ENCODE measurements around the gene MCEMP1.

The MCEMP1 gene

DNA sequence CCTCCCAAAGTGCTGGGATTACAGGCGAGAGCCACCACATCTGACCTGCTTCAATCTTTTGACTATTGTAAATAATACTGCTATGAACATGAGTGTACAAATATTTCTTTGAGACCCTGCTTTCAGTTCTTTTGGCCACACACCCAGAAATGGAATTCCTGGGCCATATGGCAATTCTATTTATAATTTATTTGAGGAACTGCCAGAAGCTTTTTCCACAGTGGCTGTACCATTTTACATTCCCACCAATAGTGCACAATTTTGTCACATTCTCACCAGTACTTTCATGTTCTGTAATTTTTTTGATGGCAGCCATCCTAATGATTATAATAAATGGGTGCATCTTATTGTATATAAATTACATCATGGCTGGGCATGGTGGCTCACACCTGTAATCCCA, 38.8 kb downstream of the MCEMP1 start:
- Histone ChIP-seq H3K4me3 (ENCODE audit: low read depth, low read length) (no peak overlapping the region), H3K27ac (no peak overlapping the region), H3K36me3 (replicated peaks) (no peaks in the 10 kb centered on the region), H3K27me3 (replicated peaks) (no peaks in the 10 kb centered on the region)
- TF ChIP-seq, protein P1, sequence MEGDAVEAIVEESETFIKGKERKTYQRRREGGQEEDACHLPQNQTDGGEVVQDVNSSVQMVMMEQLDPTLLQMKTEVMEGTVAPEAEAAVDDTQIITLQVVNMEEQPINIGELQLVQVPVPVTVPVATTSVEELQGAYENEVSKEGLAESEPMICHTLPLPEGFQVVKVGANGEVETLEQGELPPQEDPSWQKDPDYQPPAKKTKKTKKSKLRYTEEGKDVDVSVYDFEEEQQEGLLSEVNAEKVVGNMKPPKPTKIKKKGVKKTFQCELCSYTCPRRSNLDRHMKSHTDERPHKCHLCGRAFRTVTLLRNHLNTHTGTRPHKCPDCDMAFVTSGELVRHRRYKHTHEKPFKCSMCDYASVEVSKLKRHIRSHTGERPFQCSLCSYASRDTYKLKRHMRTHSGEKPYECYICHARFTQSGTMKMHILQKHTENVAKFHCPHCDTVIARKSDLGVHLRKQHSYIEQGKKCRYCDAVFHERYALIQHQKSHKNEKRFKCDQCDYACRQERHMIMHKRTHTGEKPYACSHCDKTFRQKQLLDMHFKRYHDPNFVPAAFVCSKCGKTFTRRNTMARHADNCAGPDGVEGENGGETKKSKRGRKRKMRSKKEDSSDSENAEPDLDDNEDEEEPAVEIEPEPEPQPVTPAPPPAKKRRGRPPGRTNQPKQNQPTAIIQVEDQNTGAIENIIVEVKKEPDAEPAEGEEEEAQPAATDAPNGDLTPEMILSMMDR (IDR thresholded peaks at IDR 0.05; ENCODE audit: low read depth, low read length, missing control alignments): no peak
- in situ Hi-C loops (cut with HindIII; ENCODE audit: low pct_ligation_motif_present, low sequenced_read_pairs): no loop called here
- DNase-seq: no peak

DNA sequence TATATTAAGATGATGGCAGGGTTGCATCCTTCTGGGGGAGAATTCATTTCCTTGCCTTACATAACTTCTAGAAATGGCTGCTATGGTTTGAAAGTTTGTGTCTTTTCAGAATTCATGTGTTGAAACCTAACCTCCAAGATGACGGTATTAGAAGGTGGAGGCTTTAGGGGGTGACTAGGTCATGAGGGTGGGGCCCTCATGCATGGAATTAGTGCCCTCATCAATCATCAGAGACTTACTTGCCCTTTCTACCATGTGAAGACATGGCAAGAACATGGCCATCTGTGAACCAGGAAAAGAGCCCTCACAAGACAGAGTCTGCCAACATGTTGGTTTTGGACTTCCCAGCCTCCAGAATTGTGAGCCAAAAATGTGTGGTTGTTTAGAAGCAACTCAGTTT, 39.9 kb downstream of the MCEMP1 start:
- Histone ChIP-seq H3K36me3 (replicated peaks) (no peaks in the 10 kb centered on the region), H3K27me3 (replicated peaks) (no peaks in the 10 kb centered on the region), H3K27ac (no peak overlapping the region), H3K4me3 (ENCODE audit: low read depth, low read length) (no peak overlapping the region)
- TF ChIP-seq, protein P1 (IDR thresholded peaks at IDR 0.05; ENCODE audit: low read depth, low read length, missing control alignments): no peak
- no peak for DNase-seq
- in situ Hi-C loops (cut with HindIII; ENCODE audit: low pct_ligation_motif_present, low sequenced_read_pairs): no loop called here

DNA sequence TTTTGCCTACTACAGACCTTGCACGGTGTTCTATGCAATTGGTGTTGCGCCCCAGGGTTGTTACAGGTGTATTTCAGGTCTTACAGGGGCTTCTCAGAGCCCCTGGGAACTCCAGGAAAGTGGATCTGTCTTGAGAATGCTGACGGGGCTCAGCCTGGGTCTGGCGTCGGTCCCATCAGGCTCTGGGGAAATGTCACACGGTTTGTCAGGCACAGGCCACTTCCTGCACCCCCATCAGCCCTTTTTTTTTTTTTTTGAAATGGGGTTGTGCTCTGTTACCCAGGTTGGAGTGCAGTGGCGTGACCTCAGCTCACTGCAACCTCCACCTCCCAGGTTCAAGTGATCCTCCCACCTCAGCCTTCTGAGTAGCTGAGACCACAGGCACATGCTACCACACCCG, 41.8 kb downstream of the MCEMP1 start:
- no peak for DNase-seq
- Histone ChIP-seq H3K27me3 (replicated peaks) (no peaks in the 10 kb centered on the region), H3K36me3 (replicated peaks) (no peaks in the 10 kb centered on the region), H3K4me3 (ENCODE audit: low read depth, low read length) (no peak overlapping the region), H3K27ac (no peak overlapping the region)
- in situ Hi-C loops (cut with HindIII; ENCODE audit: low pct_ligation_motif_present, low sequenced_read_pairs): no loop called here
- TF ChIP-seq, protein P1 (IDR thresholded peaks at IDR 0.05; ENCODE audit: low read depth, low read length, missing control alignments): no peak

DNA sequence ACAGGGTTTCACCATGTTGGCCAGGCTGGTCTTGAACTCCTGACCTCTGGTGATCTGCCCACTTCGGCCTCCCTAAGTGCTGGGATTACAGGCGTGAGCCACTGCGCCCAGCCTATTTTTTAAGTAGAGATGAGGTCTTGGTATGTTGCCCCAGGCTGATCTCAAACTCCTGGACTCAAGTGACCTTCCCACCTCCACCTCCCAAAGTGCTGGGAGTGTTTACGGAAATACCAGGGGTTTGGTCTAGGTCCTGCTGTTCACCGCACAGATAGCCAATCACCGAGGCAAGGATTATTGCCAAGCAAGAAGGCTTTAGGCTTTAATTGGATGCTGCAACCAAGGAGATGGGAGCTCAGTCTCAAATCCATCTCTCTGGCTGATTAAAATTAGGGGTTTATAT, 43.5 kb downstream of the MCEMP1 start:
- no peak for DNase-seq
- H3K4me3 ChIP-seq (ENCODE audit: low read depth, low read length): no peak overlapping the region

DNA sequence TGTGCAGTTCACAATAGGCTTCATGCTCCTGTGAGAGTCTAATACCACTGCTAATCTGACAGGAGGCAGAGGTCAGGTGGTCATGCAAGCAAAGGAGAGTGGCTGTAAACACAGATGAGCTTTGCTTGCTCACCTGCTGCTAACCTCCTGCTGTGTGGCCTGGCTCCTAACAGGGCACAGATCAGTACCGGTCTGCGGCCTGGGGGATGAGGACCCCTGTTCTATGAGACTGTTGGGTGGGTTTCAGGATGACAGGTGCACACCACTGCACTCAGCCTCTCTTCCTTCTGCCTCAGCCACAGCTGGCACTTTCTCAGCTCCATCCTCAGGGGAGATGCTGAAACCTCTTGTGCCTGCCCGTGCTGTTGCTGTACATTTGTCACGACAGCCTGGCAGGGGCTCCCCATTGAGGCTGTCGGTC, 45.4 kb downstream of the MCEMP1 start:
- H3K36me3 ChIP-seq (replicated peaks): no peaks in the 10 kb centered on the region
- TF ChIP-seq, protein P1 (IDR thresholded peaks at IDR 0.05; ENCODE audit: low read depth, low read length, missing control alignments): no peak
- no peaks in the 10 kb centered on the region for H3K27me3 ChIP-seq (replicated peaks)
- no peak overlapping the region for H3K4me3 ChIP-seq (ENCODE audit: low read depth, low read length)
- no peak for DNase-seq
- H3K27ac ChIP-seq: no peak overlapping the region
- in situ Hi-C loops (cut with HindIII; ENCODE audit: low pct_ligation_motif_present, low sequenced_read_pairs): no loop called here

More for the DNA sequence above, 43.5 kb downstream of the MCEMP1 start:
- H3K27ac ChIP-seq: no peak overlapping the region
- no peaks in the 10 kb centered on the region for H3K27me3 ChIP-seq (replicated peaks)
- in situ Hi-C loops (cut with HindIII; ENCODE audit: low pct_ligation_motif_present, low sequenced_read_pairs): no loop called here
- H3K36me3 ChIP-seq (replicated peaks): no peaks in the 10 kb centered on the region
- TF ChIP-seq, protein P1 (IDR thresholded peaks at IDR 0.05; ENCODE audit: low read depth, low read length, missing control alignments): no peak

DNA sequence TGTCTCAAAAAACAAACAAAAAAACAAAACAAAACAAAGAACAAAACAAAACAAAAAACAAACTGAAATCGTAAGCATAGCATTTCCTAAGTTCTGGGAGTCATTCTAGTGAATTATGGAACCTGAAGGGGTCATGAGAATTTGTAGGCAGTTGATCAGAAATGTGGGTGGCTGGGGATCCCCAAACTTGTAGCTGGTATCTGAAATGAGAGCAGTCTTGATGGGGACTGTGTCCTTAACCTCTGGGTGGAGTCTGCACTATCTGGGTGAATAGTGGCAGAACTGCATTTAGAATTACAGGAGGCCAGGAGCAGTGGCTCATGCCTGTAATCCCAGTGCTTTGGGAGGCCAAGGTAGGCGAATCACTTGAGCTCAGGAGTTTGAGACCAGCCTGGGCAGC, 48.9 kb downstream of the MCEMP1 start:
- TF ChIP-seq, protein P1 (IDR thresholded peaks at IDR 0.05; ENCODE audit: low read depth, low read length, missing control alignments): no peak
- no peak for DNase-seq
- Histone ChIP-seq H3K27me3 (replicated peaks) (peaks cover 23% of the 10 kb centered on the region), H3K27ac (no peak overlapping the region), H3K4me3 (ENCODE audit: low read depth, low read length) (no peak overlapping the region), H3K36me3 (replicated peaks) (no peaks in the 10 kb centered on the region)
- in situ Hi-C loops (cut with HindIII; ENCODE audit: low pct_ligation_motif_present, low sequenced_read_pairs): no loop called here

Data from brain microvascular endothelial cell (primary cell).